Measurements from ENCODE around the gene PIK3CD.

Gene PIK3CD

DNA sequence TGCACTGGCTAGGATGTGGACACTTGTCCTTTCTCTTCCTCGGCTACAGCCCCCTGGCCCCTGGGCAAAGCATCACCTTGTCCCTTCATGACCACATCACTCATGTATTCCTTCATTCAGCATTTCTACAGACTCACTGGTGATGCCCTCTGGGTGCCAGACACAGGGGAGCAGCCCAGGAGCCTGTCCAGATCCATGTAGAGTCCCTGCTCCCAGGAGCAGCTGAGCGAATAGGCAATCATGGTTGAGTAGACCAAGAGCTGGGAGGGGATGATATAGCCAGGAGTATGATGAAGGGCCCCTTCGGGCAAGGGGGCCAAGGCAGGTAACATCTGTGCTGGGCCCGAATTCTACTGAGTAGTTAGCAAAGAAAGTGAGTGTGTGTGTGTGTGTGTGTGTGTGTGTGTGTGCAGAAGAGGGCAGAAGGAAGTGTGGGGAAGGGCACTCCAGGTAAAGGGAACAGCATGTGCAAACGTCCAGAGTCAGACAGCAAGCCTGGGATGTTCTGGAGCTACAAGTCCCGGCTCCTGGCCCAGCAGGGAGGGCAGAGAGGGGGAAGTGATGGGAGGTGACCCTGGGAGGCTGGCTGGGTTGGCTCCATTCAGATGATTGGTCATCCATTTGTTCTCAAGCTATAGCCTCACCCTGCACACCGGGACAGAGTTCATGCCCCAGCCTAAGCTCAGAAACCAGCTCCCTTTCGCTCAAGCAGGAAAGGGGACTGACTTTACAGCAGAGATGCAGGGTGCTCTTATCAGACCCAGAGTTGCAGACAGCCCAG, 21.0 kb upstream of the PIK3CD start:
- TF ChIP-seq, protein P1, sequence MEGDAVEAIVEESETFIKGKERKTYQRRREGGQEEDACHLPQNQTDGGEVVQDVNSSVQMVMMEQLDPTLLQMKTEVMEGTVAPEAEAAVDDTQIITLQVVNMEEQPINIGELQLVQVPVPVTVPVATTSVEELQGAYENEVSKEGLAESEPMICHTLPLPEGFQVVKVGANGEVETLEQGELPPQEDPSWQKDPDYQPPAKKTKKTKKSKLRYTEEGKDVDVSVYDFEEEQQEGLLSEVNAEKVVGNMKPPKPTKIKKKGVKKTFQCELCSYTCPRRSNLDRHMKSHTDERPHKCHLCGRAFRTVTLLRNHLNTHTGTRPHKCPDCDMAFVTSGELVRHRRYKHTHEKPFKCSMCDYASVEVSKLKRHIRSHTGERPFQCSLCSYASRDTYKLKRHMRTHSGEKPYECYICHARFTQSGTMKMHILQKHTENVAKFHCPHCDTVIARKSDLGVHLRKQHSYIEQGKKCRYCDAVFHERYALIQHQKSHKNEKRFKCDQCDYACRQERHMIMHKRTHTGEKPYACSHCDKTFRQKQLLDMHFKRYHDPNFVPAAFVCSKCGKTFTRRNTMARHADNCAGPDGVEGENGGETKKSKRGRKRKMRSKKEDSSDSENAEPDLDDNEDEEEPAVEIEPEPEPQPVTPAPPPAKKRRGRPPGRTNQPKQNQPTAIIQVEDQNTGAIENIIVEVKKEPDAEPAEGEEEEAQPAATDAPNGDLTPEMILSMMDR (IDR thresholded peaks at IDR 0.05; ENCODE audit: low read depth, low read length) = no peak
- no peak for DNase-seq (ENCODE audit: low read depth, low spot score)
- in situ Hi-C loops (cut with HindIII; ENCODE audit: low sequenced_read_pairs) = no loop called here
- no peak overlapping the region for H3K4me3 ChIP-seq (ENCODE audit: low read depth, low read length)

DNA sequence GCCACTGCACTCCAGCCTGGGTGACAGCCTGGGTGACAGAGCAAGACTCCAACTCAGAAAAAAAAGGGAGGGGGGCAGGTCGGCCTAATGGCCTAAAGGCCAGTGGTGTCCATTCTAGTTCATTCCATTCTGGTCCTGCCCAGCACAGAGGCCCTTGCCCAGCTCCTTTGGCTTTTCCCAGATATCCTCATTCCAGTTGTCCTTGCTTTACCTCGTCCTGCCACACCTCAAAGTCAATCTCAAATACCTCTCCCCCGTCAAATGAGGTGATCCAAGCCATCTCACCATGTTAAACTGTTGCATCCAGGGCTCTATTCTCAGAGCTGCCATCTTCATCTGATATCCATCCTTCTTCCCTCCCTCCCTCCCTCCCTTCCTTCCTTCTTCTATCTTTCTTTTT, 19.9 kb upstream of the PIK3CD start:
- DNase-seq (ENCODE audit: low read depth, low spot score) = no peak
- TF ChIP-seq, protein P1 (IDR thresholded peaks at IDR 0.05; ENCODE audit: low read depth, low read length) = no peak
- in situ Hi-C loops (cut with HindIII; ENCODE audit: low sequenced_read_pairs) = no loop called here
- H3K4me3 ChIP-seq (ENCODE audit: low read depth, low read length) = no peak overlapping the region

DNA sequence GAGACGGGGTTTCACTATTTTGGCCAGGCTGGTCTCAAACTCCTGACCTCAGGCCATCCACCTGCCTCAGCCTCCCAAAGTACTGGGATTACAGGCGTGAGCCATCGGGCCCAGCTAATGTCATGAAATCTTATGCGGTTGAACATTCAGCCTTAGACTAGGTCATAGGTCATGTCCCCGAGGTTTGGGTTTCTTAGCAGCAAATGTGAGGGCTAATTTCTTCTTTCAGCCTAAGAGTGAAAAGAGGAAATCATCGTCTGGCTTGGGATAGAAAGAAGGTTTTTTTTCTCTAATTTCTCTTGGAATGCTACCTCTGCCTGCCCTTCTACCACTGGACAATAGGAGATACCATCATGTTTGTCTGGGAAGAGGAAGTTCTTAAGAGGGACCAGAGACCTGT, 18.0 kb upstream of the PIK3CD start:
- DNase-seq (ENCODE audit: low read depth, low spot score) = no peak
- H3K4me3 ChIP-seq (ENCODE audit: low read depth, low read length) = no peak overlapping the region
- TF ChIP-seq, protein P1 (IDR thresholded peaks at IDR 0.05; ENCODE audit: low read depth, low read length) = no peak
- in situ Hi-C loops (cut with HindIII; ENCODE audit: low sequenced_read_pairs) = no loop called here

DNA sequence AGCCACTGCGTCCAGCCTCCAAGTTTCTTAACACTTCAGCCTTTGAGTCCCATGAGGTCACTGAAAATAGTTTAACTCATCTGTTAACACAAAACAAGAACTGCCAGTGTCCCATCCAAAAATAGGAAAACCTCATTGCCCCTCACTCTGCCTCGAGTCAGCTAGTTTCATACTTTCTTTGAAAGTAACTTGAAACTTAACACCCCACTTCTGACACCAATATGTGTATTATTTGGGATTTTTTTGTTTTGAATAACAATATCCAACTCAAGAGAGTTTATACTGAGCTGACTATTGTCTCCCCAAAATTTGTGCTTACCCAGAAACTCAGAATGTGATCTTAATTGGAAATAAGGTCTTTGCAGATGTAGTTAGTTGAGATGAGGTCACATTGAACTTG, 16.9 kb upstream of the PIK3CD start:
- TF ChIP-seq, protein P1 (IDR thresholded peaks at IDR 0.05; ENCODE audit: low read depth, low read length) = no peak
- no peak overlapping the region for H3K4me3 ChIP-seq (ENCODE audit: low read depth, low read length)
- in situ Hi-C loops (cut with HindIII; ENCODE audit: low sequenced_read_pairs) = no loop called here
- DNase-seq (ENCODE audit: low read depth, low spot score) = no peak

DNA sequence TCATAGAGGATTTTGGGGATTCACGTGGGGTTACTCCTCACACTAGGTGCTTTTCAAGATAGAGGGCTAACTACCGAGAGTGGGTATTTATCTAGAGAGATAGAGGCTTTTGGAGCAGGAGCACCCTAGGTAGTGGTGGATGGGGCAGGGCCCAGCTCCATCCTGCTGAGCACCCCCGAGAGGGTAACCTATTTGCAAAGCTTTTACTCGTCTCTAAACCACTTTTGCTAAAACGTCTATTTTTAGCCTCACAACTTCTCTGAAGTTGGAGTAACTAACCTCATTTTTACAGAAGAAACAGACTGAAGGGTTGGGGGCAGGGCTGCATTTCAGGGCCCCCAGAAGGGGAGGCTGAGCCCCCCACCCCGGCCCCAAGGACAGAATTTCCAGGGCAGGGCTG, 12.3 kb upstream of the PIK3CD start:
- no peak overlapping the region for H3K4me3 ChIP-seq (ENCODE audit: low read depth, low read length)
- DNase-seq (ENCODE audit: low read depth, low spot score) = no peak
- TF ChIP-seq, protein P1 (IDR thresholded peaks at IDR 0.05; ENCODE audit: low read depth, low read length) = no peak
- in situ Hi-C loops (cut with HindIII; ENCODE audit: low sequenced_read_pairs) = no loop called here

DNA sequence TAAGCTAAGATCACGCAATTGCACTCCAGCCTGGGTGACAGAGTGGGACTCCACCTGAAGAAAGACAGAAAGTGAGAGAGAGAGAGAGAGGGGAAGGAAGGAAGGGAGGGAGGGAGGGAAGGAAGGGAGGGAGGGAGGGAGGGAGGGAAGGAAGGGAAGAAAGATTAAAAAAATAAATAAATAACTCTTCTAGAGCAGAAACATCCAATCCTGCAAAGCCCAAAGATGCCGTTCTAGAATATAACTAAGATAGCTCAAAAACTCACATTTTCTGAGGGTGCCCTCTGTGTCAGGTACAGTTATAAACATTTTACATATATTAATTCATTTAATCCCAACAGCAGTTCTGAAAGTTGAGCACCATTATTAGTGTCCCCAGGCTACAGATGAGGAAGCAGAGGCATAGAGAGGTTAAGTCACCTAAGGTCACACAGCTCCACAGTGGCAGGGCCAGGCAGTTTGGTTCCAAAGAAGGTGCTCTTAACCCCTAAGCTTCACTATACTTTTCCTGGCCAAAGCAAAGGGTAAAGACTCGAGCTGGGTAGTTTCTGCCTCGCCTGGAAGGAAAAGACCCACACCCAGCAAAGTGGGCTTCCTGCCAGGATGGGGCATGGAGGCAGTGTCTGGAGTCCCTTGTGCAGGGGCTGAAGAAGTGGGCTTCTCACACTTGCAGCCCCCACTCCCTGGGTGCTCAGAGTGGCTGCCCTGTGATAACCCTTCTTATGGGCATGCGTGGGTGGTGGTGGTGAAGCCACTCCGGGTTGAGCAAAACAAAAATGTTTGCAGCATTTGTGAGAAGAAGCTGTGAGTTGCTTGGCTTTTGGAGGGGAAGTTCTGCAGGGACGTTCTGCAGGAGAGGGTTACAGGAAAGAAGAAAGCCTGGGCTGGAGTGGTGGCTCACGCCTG, 7.9 kb upstream of the PIK3CD start:
- DNase-seq (ENCODE audit: low read depth, low spot score) = no peak
- no peak overlapping the region for H3K4me3 ChIP-seq (ENCODE audit: low read depth, low read length)
- TF ChIP-seq, protein P1 (IDR thresholded peaks at IDR 0.05; ENCODE audit: low read depth, low read length) = no peak
- in situ Hi-C loops (cut with HindIII; ENCODE audit: low sequenced_read_pairs) = no loop called here
